ENCODE data around the gene FAM193B. TPM values are rescaled to one million over a fixed set of nuclear protein-coding genes. Genes with fewer than 3 reads are reported as not detected.
"Not testable (repeated sequence)": the region's sequence is repeated elsewhere in the genome, so short reads cannot be mapped to it uniquely, and the experiment has no call there.

FAM193B gene
- total RNA-seq, 1 donor from 2014 or later, result 14.0 TPM

DNA sequence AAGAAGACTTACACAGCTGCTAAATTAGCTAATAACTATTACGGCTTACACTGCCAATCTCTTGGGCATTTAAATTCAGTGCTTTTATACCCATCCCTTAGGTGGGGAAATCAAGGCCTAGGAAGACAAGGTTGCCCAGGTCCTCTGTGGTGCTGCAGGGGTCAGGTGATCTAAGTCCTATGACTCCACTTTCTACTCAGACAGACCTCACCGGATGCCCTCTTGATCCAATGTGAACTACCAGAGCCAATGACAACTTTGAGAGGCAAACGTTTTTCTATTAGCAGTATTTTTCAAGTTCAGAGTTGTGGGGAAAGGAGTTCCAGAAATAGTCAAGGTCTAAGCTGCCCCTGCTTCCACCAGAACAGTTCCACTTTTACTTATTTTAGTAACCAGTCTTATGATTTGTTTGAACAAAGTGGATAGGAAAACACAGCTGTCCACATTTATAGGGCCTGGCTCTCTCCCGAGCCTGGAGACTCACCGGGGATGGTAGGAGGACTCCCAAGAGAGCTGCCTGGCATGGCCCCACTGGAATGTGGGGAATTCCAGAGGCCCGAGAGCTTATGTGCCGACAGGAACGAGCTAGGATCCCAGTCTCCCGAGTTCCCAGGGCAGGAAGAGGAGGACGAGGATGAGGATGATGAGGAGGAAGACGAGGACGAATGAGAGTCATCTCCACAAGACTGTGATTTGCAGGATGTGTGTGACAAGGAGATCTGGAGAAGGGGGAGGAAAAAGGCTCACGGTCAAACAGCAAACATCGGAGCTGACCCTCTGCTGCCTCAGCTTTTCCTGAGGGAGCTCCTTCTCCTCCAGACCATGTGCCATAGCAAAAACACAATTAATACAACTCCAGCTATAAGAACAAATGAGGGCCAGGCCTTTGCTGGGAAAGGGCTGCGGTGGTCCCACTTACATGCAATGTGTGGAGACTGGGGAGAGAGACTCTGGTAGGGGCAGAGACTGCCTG, 16.7 kb downstream of the FAM193B start:
- DNase-seq (ENCODE audit: low read depth), result peak; percentile 60
- no peak overlapping the region for H3K4me3 ChIP-seq (ENCODE audit: low read depth, low read length)
- FAIRE-seq, result no peak
- no peaks in the 10 kb centered on the region for H3K27me3 ChIP-seq (ENCODE audit: control insufficient read depth, insufficient read depth, low read length)
- TF ChIP-seq, protein P1, sequence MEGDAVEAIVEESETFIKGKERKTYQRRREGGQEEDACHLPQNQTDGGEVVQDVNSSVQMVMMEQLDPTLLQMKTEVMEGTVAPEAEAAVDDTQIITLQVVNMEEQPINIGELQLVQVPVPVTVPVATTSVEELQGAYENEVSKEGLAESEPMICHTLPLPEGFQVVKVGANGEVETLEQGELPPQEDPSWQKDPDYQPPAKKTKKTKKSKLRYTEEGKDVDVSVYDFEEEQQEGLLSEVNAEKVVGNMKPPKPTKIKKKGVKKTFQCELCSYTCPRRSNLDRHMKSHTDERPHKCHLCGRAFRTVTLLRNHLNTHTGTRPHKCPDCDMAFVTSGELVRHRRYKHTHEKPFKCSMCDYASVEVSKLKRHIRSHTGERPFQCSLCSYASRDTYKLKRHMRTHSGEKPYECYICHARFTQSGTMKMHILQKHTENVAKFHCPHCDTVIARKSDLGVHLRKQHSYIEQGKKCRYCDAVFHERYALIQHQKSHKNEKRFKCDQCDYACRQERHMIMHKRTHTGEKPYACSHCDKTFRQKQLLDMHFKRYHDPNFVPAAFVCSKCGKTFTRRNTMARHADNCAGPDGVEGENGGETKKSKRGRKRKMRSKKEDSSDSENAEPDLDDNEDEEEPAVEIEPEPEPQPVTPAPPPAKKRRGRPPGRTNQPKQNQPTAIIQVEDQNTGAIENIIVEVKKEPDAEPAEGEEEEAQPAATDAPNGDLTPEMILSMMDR (IDR thresholded peaks at IDR 0.05; ENCODE audit: insufficient read depth, low read length, severe bottlenecking), result no peak
- H3K36me3 ChIP-seq (ENCODE audit: control insufficient read depth, insufficient read depth, low read length), result peaks cover 18% of the 10 kb centered on the region

DNA sequence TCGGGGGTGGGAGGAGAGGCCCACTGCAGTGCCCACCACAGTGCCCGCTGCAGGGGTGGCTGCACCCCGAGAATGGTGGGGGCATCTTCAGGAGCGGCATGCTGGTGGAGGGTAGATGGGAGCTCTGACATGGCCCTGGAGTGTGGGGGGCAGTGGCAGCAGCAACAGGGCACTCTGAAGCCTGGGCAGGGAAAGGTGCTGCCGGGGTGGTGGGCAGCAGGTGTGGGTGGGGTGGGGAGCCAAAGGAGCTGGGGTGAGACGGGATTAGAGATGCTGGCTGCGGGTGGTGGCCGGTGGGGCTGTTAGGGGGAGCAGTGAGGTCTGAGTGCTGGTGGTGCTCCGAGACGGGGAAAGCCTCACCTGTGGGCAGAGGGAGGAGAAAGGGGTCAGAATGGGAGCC, 18.0 kb downstream of the FAM193B start:
- FAIRE-seq, result no peak
- Histone ChIP-seq H3K36me3 (ENCODE audit: control insufficient read depth, insufficient read depth, low read length) (peaks cover 27% of the 10 kb centered on the region), H3K4me3 (ENCODE audit: low read depth, low read length) (no peak overlapping the region), H3K27me3 (ENCODE audit: control insufficient read depth, insufficient read depth, low read length) (no peaks in the 10 kb centered on the region)
- TF ChIP-seq, protein P1 (IDR thresholded peaks at IDR 0.05; ENCODE audit: insufficient read depth, low read length, severe bottlenecking), result no peak
- no peak for DNase-seq (ENCODE audit: low read depth)

DNA sequence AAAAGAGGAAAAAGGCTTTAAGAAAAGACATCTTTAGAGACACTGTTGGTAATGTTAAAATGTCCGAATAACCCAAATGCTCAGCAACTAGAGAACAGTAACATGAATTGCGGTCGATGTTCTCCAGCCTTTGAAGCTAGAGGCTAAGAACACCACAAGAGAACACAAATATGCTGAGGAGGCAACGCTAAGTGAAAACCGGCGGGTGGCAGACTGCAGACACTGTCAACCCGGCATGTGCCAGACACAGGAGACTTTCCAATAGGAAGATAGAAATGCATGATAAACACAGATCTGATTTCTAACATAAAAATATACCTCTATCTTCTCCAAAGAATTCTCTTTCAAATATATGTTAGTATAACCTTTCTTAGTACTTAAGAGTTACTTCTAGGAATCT, 19.2 kb downstream of the FAM193B start:
- no peak for DNase-seq (ENCODE audit: low read depth)
- no peak for FAIRE-seq
- Histone ChIP-seq H3K36me3 (ENCODE audit: control insufficient read depth, insufficient read depth, low read length) (peaks cover 36% of the 10 kb centered on the region), H3K27me3 (ENCODE audit: control insufficient read depth, insufficient read depth, low read length) (no peaks in the 10 kb centered on the region), H3K4me3 (ENCODE audit: low read depth, low read length) (no peak overlapping the region)
- TF ChIP-seq, protein P1 (IDR thresholded peaks at IDR 0.05; ENCODE audit: insufficient read depth, low read length, severe bottlenecking), result no peak

DNA sequence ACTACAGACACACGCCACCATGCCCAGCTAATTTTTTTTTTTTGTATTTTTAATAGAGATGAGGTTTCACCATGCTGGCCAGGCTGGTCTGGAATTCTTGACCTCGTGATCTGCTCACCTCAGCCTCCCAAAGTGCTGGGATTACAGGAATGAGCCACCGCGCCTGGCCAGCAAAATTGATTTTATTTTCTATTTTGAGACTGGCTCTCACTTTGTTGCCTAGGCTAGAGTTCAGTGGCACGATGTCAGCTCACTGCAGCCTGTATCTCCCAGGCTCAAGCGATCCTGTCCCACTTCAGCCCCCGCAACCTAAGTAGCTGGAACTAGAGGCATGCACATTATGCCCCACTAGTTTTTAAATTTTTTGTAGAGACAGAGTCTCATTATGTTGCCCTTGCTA, 19.9 kb downstream of the FAM193B start:
- H3K27me3 ChIP-seq (ENCODE audit: control insufficient read depth, insufficient read depth, low read length); DNase-seq (ENCODE audit: low read depth); H3K4me3 ChIP-seq (ENCODE audit: low read depth, low read length); FAIRE-seq: not testable (repeated sequence)
- H3K36me3 ChIP-seq (ENCODE audit: control insufficient read depth, insufficient read depth, low read length), result peaks cover 42% of the 10 kb centered on the region

DNA sequence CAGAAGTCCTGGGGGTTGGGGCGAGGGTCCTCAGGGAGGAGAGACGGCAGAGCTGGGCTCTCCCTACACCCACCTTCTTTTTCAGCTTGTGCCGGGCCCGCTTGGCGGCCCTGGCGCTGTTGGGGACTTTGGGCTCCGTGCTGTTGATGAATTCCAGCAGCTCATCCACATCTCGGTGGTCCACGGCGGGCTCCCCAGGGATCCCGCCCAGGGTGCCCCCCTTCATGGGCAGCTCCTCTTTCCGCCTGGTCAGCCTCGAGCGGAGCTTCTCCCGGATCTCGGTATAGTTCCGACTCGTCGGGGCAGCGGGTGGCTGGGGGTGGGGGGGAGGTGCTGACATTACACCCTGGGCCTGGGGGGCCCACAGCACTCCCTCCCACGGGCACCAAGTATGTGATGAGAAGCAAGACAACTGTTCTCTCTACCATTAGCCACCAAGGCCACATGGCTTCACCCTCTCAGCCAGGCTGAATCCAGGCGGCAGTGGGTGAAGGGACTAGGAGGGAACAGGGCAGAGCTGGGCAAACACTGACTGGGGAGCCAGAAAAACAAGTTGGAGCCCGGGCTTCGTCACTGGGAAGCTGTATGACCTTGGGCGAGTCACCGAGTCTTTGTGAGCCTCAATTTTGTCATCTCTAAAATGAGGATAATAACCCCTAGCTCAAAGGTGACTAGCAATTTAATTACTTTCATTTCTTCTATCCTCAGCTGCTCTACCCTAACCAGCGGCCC, 23.0 kb downstream of the FAM193B start:
- H3K27me3 ChIP-seq (ENCODE audit: control insufficient read depth, insufficient read depth, low read length), result no peaks in the 10 kb centered on the region
- DNase-seq (ENCODE audit: low read depth), result peak; percentile 56
- TF ChIP-seq, protein P1 (IDR thresholded peaks at IDR 0.05; ENCODE audit: insufficient read depth, low read length, severe bottlenecking), result no peak
- H3K4me3 ChIP-seq (ENCODE audit: low read depth, low read length), result no peak overlapping the region
- peak; percentile 82 for FAIRE-seq
- peaks cover 49% of the 10 kb centered on the region for H3K36me3 ChIP-seq (ENCODE audit: control insufficient read depth, insufficient read depth, low read length)

DNA sequence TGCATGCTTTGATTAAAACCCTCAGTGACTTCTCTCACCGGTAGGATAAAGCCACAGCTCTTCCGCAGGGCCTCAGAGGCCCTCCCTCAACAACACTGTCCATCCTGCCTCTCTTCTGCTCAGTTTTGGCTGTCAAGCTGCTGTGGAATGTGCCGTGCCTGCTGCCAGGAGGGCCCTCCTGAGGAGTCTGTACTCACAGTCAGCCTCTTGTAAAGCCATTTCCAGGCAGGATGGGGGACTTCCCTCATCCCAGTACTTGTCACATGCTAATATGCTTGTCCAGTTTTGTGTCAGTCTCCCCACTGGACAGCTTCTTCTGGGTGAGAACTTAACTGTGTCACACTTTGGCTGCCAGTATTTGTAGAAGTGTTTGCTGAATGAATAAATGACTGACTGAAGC, 23.7 kb downstream of the FAM193B start:
- H3K27me3 ChIP-seq (ENCODE audit: control insufficient read depth, insufficient read depth, low read length), result no peaks in the 10 kb centered on the region
- TF ChIP-seq, protein P1 (IDR thresholded peaks at IDR 0.05; ENCODE audit: insufficient read depth, low read length, severe bottlenecking), result no peak
- no peak overlapping the region for H3K4me3 ChIP-seq (ENCODE audit: low read depth, low read length)
- no peak for FAIRE-seq
- peaks cover 51% of the 10 kb centered on the region for H3K36me3 ChIP-seq (ENCODE audit: control insufficient read depth, insufficient read depth, low read length)
- DNase-seq (ENCODE audit: low read depth), result no peak

Measured in bronchial epithelial cell (primary cell).